A549 (cell line): ENCODE measurements around the gene HIVEP3.

Experiments used
- BHLHE40 ChIP-seq: IDR thresholded peaks from 2 replicates; pipeline ENCODE4 v1.6.1; 2012; ENCODE audit warnings: low read depth, low read length, inconsistent platforms
- CEBPB ChIP-seq, 2 experiments: fragments of >200 bp in 1 of 2; sonication (Bioruptor Twin) in 1 of 2; formaldehyde crosslinking in 1 of 2; IDR thresholded peaks; 2 replicates each; pipeline ENCODE4 v1.6.1; 2012 to 2016
- CHD2 ChIP-seq: fragments of 150-350 bp; IDR thresholded peaks from 2 replicates; pipeline ENCODE4 v1.6.1; 2014; ENCODE audit warnings: low read length; ENCODE audit not compliant: partially characterized antibody
- CTCF ChIP-seq: fragments of >200 bp; sonication (Bioruptor Twin); formaldehyde crosslinking; IDR thresholded peaks from 3 replicates; pipeline ENCODE4 v1.5.1; 2016
- EP300 ChIP-seq, 2 experiments: fragments of >200 bp; sonication (Bioruptor Twin); formaldehyde crosslinking; IDR thresholded peaks; 2 replicates in 1 of 2; 3 replicates in 1 of 2; pipeline ENCODE4 v1.6.1; 2016 to 2017
- ESRRA ChIP-seq: fragments of 150-350 bp; IDR thresholded peaks from 2 replicates; pipeline ENCODE4 v1.6.1; 2014; ENCODE audit warnings: mild to moderate bottlenecking, low read length, borderline replicate concordance
- HOXB13 ChIP-seq: fragments of 250-450 bp; sonication (Bioruptor Pico); IDR thresholded peaks from 2 replicates; pipeline ENCODE4 v1.5.0; 2020; ENCODE audit warnings: low read depth, mild to moderate bottlenecking, moderate library complexity
- JUNB ChIP-seq: fragments of >200 bp; sonication (Bioruptor Twin); formaldehyde crosslinking; IDR thresholded peaks from 2 replicates; pipeline ENCODE4 v1.6.1; 2016
- MAZ ChIP-seq: fragments of 150-350 bp; IDR thresholded peaks from 2 replicates; pipeline ENCODE4 v1.6.1; 2014; ENCODE audit warnings: antibody characterized with exemption, low read depth, low read length, borderline replicate concordance
- REST ChIP-seq: fragments of 200-600 bp; sonication (generic); IDR thresholded peaks from 2 replicates; pipeline ENCODE4 v1.6.1; 2016; ENCODE audit warnings: antibody characterized with exemption, mild to moderate bottlenecking, moderate library complexity
- RNF2 ChIP-seq: fragments of 200-600 bp; sonication (generic); IDR thresholded peaks from 2 replicates; pipeline ENCODE4 v1.6.1; 2016; ENCODE audit warnings: low read depth, mild to moderate bottlenecking, antibody characterized with exemption, moderate library complexity, borderline replicate concordance
- SMC3 ChIP-seq: fragments of >200 bp; sonication (Bioruptor Twin); formaldehyde crosslinking; IDR thresholded peaks from 3 replicates; pipeline ENCODE4 v1.6.1; 2018; ENCODE audit warnings: inconsistent platforms

- TF ChIP-seq MAZ (no peak), REST (no peak), CHD2 (no peak), CTCF (no peak), RNF2 (no peak), CEBPB (IDR thresholded peaks at IDR 0.05) (no peak), ESRRA (no peak), BHLHE40 (no peak), EP300 (IDR thresholded peaks at IDR 0.05) (no peak), HOXB13 (CRISPR knock-in tag) (no peak), SMC3 (no peak), JUNB (no peak)
Observed at GRCh38 chr1:41663671-41664400, 254.9 kb downstream of the HIVEP3 start.
